HCT116 (cell line): Measurements from ENCODE around the gene CDHR4. TPM values are rescaled to one million over a fixed set of nuclear protein-coding genes. Genes with fewer than 3 reads are reported as not detected.

Experiments
- ATAC-seq: fragments of 200-7000 bp; cut with Tn5 transposase; 2 replicates; pipeline ENCODE4 v1.9.1; 2020; ENCODE audit warnings: mild to moderate bottlenecking, moderate library complexity
- BruUV-seq: library from RNA; stranded (reverse); fragments of 400-500 nt; replicated peaks from 2 replicates; lab custom pipeline; 2021; lab: Mats Ljungman, UMichigan
- CTCF ChIA-PET: fragments of 300-600 bp; sonication (Branson Sonifier 250); formaldehyde crosslinking; loops from one replicate; lab custom pipeline; 2021; ENCODE audit warnings: antibody characterized with exemption; lab: Charles Lee
- POLR2A ChIA-PET: fragments of 300-600, 350-600 bp; sonication (Branson Sonifier 250); formaldehyde crosslinking; loops from one replicate; lab custom pipeline; 2021; ENCODE audit warnings: antibody characterized with exemption; lab: Charles Lee
- RAD21 ChIA-PET, 2 experiments: fragments of 300-600 bp; sonication (Branson Sonifier 250); formaldehyde crosslinking; loops; one replicate each; lab custom pipeline; 2023; ENCODE audit warnings: low total read pairs in 2 of 2; ENCODE audit not compliant: uncharacterized antibody in 2 of 2, unreplicated experiment in 2 of 2, low non-redundant PET in 1 of 2; lab: Charles Lee
- DNase-seq: peaks from one replicate; pipeline ENCODE4 v3.0.0-alpha.2; 2010; ENCODE audit warnings: low read depth, low spot score
- H2AFZ ChIP-seq: fragments of 200-600 bp; shearing (Covaris generic), sonication (generic); 2 replicates; pipeline ENCODE4 v1.6.1; 2017; ENCODE audit warnings: low read depth, mixed run types, mixed read lengths, antibody characterized with exemption, low read length; ENCODE audit not compliant: poor library complexity, severe bottlenecking
- H3K27ac ChIP-seq: 2 replicates; pipeline ENCODE4 v1.5.1; 2012; ENCODE audit warnings: low read depth, low read length
- H3K27me3 ChIP-seq: fragments of 200-600 bp; sonication (generic); 2 replicates; pipeline ENCODE4 v1.6.1; 2016; ENCODE audit warnings: mixed run types, low read length, mixed read lengths; ENCODE audit not compliant: insufficient read depth
- H3K36me3 ChIP-seq, 2 experiments: fragments of 200-500 bp in 1 of 2; fragments of 200-600 bp in 1 of 2; sonication (Bioruptor generic) in 1 of 2; sonication (generic) in 1 of 2; 2 replicates each; pipeline versions ENCODE4 v1.5.1 to v1.6.1; 2014 to 2016; ENCODE audit warnings: low read length in 2 of 2, inconsistent platforms in 1 of 2, mixed read lengths in 1 of 2, mixed run types in 1 of 2; ENCODE audit not compliant: insufficient read depth in 2 of 2, control insufficient read depth in 1 of 2
- H3K4me1 ChIP-seq, 2 experiments: fragments of 200-600 bp in 1 of 2; sonication (generic) in 1 of 2; 2 replicates each; pipeline versions ENCODE4 v1.5.1 to v1.6.1; 2012 to 2017; ENCODE audit warnings: low read length in 2 of 2, inconsistent platforms in 1 of 2, mild to moderate bottlenecking in 1 of 2, mixed read lengths in 1 of 2, mixed run types in 1 of 2, moderate library complexity in 1 of 2; ENCODE audit not compliant: insufficient read depth in 2 of 2, control insufficient read depth in 1 of 2
- H3K4me2 ChIP-seq: fragments of 200-600 bp; sonication (generic); 2 replicates; pipeline ENCODE4 v1.6.1; 2017; ENCODE audit warnings: mixed run types, low read length, mixed read lengths
- H3K4me3 ChIP-seq, 2 experiments: fragments of 200-600 bp in 1 of 2; sonication (generic) in 1 of 2; replicated peaks in 1 of 2; 2 replicates each; pipeline ENCODE4 v1.5.1; 2011 to 2016; ENCODE audit warnings: low read length in 2 of 2, control low read depth in 1 of 2, low read depth in 1 of 2, mild to moderate bottlenecking in 1 of 2, mixed read lengths in 1 of 2, mixed run types in 1 of 2
- H3K79me2 ChIP-seq: fragments of 200-600 bp; sonication (generic); 2 replicates; pipeline ENCODE4 v1.6.1; 2017; ENCODE audit warnings: mild to moderate bottlenecking, mixed run types, low read length, moderate library complexity, mixed read lengths; ENCODE audit not compliant: insufficient read depth
- H3K9ac ChIP-seq: fragments of 200-600 bp; sonication (generic); 2 replicates; pipeline ENCODE4 v1.6.1; 2016; ENCODE audit warnings: low read length, mixed read lengths
- H3K9me2 ChIP-seq: fragments of 200-600 bp; sonication (generic), shearing (Covaris generic); 2 replicates; pipeline ENCODE4 v1.6.1; 2017; ENCODE audit warnings: mixed run types, mild to moderate bottlenecking, moderate library complexity; ENCODE audit not compliant: insufficient read depth
- H3K9me3 ChIP-seq, 2 experiments: fragments of 200-500 bp in 1 of 2; fragments of 200-600 bp in 1 of 2; sonication (Bioruptor generic) in 1 of 2; sonication (generic) in 1 of 2; 2 replicates each; pipeline ENCODE4 v1.6.1; 2014 to 2017; ENCODE audit warnings: low read length in 2 of 2, mixed read lengths in 2 of 2, inconsistent platforms in 1 of 2, low read depth in 1 of 2, mild to moderate bottlenecking in 1 of 2, mixed run types in 1 of 2, moderate library complexity in 1 of 2; ENCODE audit not compliant: control insufficient read depth in 1 of 2, insufficient read depth in 1 of 2
- H4K20me1 ChIP-seq: fragments of 200-600 bp; sonication (generic), shearing (Covaris generic); 2 replicates; pipeline ENCODE4 v1.6.1; 2017; ENCODE audit warnings: mixed run types, mild to moderate bottlenecking, moderate library complexity; ENCODE audit not compliant: insufficient read depth
- CEBPB ChIP-seq: IDR thresholded peaks from 2 replicates; pipeline ENCODE4 v1.6.1; 2012; ENCODE audit warnings: low read depth
- EZH2 ChIP-seq: fragments of 200-600 bp; sonication (generic); IDR thresholded peaks from 2 replicates; pipeline ENCODE4 v1.6.1; 2017; ENCODE audit warnings: antibody characterized with exemption, mixed run types
- RAD21 ChIP-seq: IDR thresholded peaks from 2 replicates; pipeline ENCODE4 v1.6.1; 2012; ENCODE audit warnings: low read depth, mild to moderate bottlenecking
- intact Hi-C: fragments of 100-400 bp; cut with micrococcal nuclease; formaldehyde crosslinking; loops from 2 replicates; pipeline ENCODE4 v1.10.0; 2022
- total RNA-seq: library from RNA; stranded (reverse); gene quantifications from one replicate; pipeline ENCODE4 v1.2.1, GENCODE V29; 2021; ENCODE audit not compliant: unreplicated experiment
- TF ChIP-seq, protein P1 (sequence below): IDR thresholded peaks from 2 replicates; pipeline ENCODE4 v1.6.1; 2012; ENCODE audit warnings: low read depth
- TF ChIP-seq, protein P2 (sequence below): IDR thresholded peaks from 2 replicates; pipeline ENCODE4 v1.6.1; 2012
- TF ChIP-seq, protein P3 (sequence below): IDR thresholded peaks from 2 replicates; pipeline ENCODE4 v1.6.1; 2011; ENCODE audit warnings: mild to moderate bottlenecking, low read length, moderate library complexity; ENCODE audit not compliant: insufficient replicate concordance; ENCODE audit errors: extremely low read depth

CDHR4 gene
- total RNA-seq, 1 experiment from 2014 or later = not detected

DNA sequence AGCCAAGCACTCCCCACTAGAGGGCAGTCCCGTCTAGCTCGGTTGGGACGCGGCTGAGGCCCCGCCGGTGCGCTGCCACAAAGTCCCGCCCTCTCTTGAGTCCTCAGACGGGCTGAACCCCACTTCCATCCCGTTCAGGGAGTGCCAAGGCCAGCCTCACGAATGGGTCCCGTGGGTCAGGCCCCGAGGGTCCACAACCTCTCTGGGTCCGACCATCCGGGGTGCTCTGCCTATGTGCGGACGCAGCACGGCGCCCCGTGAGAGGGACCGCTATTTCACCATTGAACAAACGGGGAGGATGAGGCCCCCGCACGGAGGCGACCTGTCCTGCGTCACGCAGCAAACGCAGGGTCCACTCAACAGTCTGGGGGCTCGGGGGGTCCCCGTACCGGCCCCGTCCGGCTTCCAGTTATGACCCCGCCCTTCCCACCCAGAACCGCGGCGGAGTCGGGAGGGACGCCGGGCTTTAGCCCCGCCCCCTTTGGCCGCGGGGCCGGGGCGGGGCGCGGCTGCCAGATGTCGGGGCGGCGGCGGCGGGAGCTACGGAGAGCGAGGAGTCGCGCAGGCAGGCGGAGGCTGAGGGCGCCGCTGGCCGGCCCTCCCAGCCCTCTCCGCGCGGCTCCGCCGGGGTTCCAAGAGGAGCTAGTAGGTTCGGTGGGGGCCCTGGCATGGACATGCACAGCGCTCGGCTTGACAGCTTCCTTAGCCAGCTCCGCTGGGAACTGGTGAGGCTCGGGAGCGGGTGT is 3.2 kb upstream of the CDHR4 start, which contains the start of gene INKA1 (continued):
- TF ChIP-seq, protein P1, sequence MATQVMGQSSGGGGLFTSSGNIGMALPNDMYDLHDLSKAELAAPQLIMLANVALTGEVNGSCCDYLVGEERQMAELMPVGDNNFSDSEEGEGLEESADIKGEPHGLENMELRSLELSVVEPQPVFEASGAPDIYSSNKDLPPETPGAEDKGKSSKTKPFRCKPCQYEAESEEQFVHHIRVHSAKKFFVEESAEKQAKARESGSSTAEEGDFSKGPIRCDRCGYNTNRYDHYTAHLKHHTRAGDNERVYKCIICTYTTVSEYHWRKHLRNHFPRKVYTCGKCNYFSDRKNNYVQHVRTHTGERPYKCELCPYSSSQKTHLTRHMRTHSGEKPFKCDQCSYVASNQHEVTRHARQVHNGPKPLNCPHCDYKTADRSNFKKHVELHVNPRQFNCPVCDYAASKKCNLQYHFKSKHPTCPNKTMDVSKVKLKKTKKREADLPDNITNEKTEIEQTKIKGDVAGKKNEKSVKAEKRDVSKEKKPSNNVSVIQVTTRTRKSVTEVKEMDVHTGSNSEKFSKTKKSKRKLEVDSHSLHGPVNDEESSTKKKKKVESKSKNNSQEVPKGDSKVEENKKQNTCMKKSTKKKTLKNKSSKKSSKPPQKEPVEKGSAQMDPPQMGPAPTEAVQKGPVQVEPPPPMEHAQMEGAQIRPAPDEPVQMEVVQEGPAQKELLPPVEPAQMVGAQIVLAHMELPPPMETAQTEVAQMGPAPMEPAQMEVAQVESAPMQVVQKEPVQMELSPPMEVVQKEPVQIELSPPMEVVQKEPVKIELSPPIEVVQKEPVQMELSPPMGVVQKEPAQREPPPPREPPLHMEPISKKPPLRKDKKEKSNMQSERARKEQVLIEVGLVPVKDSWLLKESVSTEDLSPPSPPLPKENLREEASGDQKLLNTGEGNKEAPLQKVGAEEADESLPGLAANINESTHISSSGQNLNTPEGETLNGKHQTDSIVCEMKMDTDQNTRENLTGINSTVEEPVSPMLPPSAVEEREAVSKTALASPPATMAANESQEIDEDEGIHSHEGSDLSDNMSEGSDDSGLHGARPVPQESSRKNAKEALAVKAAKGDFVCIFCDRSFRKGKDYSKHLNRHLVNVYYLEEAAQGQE = no peak

DNA sequence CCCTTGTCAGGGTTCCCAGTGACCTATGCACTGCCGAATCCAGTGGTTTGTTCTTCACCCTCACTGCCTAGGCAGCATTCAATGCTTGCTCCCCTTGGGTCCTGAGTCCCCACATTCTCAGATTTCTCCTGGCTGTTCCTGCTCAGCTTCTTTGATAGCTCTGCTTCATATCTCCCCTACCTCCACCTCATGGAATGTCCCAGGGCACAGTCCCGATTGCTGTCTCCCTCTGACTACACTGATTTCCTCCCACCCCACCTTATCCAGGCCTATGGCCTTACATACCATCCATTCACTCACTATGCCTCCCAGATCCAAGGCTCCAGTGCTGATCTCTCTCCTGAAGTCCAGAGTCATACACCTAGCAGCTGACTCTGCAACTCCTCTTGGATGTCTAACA is 1.5 kb upstream of the CDHR4 start:
- no peaks in the 10 kb centered on the region for H3K9me3 ChIP-seq
- DNase-seq (no peak), ATAC-seq (no peak)
- BruUV-seq = no TSS peak
- H3K9ac ChIP-seq = no peak overlapping the region
- no peaks in the 10 kb centered on the region for H3K79me2 ChIP-seq
- CTCF ChIA-PET = interaction anchor here (3.0 kb wide), 1 partner anchor 40 kb away, joined by 13 read pairs; no protein-coding TSS in a partner anchor
- H3K4me1 ChIP-seq = peaks cover 5 to 33% of the 10 kb centered on the region in 2 experiments; a peak in 3 of 4 replicates
- H3K4me3 ChIP-seq = no peak overlapping the region
- POLR2A ChIA-PET = interaction anchor here (0.6 kb wide), 1 partner anchor 781 kb away, joined by 3 read pairs; no protein-coding TSS in a partner anchor
- H3K9me2 ChIP-seq = no peaks in the 10 kb centered on the region
- TF ChIP-seq, protein P2, sequence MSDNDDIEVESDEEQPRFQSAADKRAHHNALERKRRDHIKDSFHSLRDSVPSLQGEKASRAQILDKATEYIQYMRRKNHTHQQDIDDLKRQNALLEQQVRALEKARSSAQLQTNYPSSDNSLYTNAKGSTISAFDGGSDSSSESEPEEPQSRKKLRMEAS = no peak
- TF ChIP-seq CEBPB (no peak), EZH2 (no peak), RAD21 (no peak)
- TF ChIP-seq, protein P3, sequence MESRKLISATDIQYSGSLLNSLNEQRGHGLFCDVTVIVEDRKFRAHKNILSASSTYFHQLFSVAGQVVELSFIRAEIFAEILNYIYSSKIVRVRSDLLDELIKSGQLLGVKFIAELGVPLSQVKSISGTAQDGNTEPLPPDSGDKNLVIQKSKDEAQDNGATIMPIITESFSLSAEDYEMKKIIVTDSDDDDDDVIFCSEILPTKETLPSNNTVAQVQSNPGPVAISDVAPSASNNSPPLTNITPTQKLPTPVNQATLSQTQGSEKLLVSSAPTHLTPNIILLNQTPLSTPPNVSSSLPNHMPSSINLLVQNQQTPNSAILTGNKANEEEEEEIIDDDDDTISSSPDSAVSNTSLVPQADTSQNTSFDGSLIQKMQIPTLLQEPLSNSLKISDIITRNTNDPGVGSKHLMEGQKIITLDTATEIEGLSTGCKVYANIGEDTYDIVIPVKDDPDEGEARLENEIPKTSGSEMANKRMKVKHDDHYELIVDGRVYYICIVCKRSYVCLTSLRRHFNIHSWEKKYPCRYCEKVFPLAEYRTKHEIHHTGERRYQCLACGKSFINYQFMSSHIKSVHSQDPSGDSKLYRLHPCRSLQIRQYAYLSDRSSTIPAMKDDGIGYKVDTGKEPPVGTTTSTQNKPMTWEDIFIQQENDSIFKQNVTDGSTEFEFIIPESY = no peak
- no peak overlapping the region for H3K27ac ChIP-seq
- intact Hi-C loops = no loop called here
- no peak overlapping the region for H3K4me2 ChIP-seq
- H3K27me3 ChIP-seq = no peaks in the 10 kb centered on the region
- no peaks in the 10 kb centered on the region for H3K36me3 ChIP-seq
- RAD21 ChIA-PET = no interaction called here
- no peaks in the 10 kb centered on the region for H4K20me1 ChIP-seq
- H2AFZ ChIP-seq = no peak overlapping the region
